Measurements from ENCODE around the gene PRRT2.

Gene PRRT2

DNA sequence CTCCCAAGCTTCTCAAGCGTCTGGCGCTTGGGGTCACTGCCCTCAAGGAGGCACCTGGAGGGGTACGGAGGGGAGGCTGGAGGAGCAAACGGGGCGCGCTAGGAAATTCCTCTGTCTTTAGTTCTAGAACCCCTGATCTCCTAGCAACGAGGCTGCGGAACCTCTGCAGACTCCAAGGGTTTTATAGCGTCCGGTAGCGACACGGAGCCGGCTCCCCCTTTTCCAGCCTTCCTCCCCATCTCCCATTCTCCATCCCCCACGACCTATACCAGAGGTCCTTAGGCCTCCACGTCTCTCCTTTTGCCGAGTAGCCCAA lies 51.6 kb downstream of the PRRT2 start:
- H3K27ac ChIP-seq (ENCODE audit: insufficient read depth, low read depth, low read length, poor library complexity, severe bottlenecking), result no peak overlapping the region
- peaks cover 8% of the 10 kb centered on the region for H3K36me3 ChIP-seq (ENCODE audit: control insufficient read depth, insufficient read depth, low read length)
- H3K9me3 ChIP-seq (ENCODE audit: control insufficient read depth, low read length), result no peaks in the 10 kb centered on the region
- peak overlapping the region; percentile 16 for H3K4me3 ChIP-seq (ENCODE audit: insufficient read depth, low read depth, low read length)
- 39 to 43% methylated on average over 16 of the region's 16 CpGs for WGBS, 2 experiments
- no peaks in the 10 kb centered on the region for H3K27me3 ChIP-seq (ENCODE audit: control insufficient read depth, insufficient read depth, low read length, poor library complexity, severe bottlenecking)
- no peaks in the 10 kb centered on the region for H3K4me1 ChIP-seq (ENCODE audit: control insufficient read depth, insufficient read depth, low read length)

DNA sequence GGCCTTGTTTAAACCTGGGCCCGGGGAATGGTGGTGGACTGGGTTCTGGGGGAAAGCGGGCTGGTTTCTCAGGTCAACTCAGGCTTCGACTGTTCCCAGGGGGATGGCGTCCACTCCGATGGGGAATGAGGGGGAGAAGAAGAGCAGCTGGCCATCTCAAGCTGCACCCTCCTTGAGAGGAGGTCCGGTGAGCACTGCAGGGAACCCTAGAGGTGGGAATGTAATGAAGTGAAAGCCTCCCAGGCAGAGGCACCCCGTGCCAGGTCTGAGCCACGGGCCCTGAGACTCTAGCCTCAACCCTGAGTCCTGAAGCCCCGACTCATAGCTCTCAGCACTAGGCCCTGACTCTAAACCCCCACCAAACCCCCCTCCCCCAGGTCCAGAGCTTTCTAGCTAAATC lies 52.2 kb downstream of the PRRT2 start:
- 92% methylated on average over 9 of the region's 9 CpGs for WGBS, 2 experiments
- Histone ChIP-seq H3K27ac (ENCODE audit: insufficient read depth, low read depth, low read length, poor library complexity, severe bottlenecking) (no peak overlapping the region), H3K9me3 (ENCODE audit: control insufficient read depth, low read length) (no peaks in the 10 kb centered on the region), H3K4me1 (ENCODE audit: control insufficient read depth, insufficient read depth, low read length) (no peaks in the 10 kb centered on the region), H3K4me3 (ENCODE audit: insufficient read depth, low read depth, low read length) (no peak overlapping the region), H3K36me3 (ENCODE audit: control insufficient read depth, insufficient read depth, low read length) (peaks cover 8% of the 10 kb centered on the region), H3K27me3 (ENCODE audit: control insufficient read depth, insufficient read depth, low read length, poor library complexity, severe bottlenecking) (no peaks in the 10 kb centered on the region)

Data from ectodermal cell (in vitro differentiated cells).